ENCODE results near the gene SLC17A4. TPM values are rescaled to one million over a fixed set of nuclear protein-coding genes. Genes with fewer than 3 reads are reported as not detected.

SLC17A4 gene
- total RNA-seq, 2 donors from 2014 or later: not detected

- no peak overlapping the region for H3K9ac ChIP-seq (ENCODE audit: extremely low read depth, low read length, poor library complexity, severe bottlenecking)
- H3K4me1 Mint-ChIP-seq: peaks cover 10% of the 10 kb centered on the region
- TF ChIP-seq CTCF (conservative IDR thresholded peaks at IDR 0.05): no peak
- H3K27me3 Mint-ChIP-seq (ENCODE audit: insufficient read depth): no peaks in the 10 kb centered on the region
- no peak overlapping the region for H3K4me3 ChIP-seq (ENCODE audit: low read length)
- H3K27me3 ChIP-seq (ENCODE audit: control insufficient read depth, insufficient read depth, low read length, poor library complexity, severe bottlenecking): no peaks in the 10 kb centered on the region
- H3K27ac ChIP-seq (ENCODE audit: low read depth, low read length): no peak overlapping the region
- no peaks in the 10 kb centered on the region for H3K4me1 ChIP-seq (ENCODE audit: control insufficient read depth, insufficient read depth, low read length)
- no peaks in the 10 kb centered on the region for H3K36me3 Mint-ChIP-seq (ENCODE audit: low read depth)
- no peaks in the 10 kb centered on the region for H3K36me3 ChIP-seq (ENCODE audit: control insufficient read depth, insufficient read depth, low read length)
- 89 to 100% methylated on average over 1 to 2 of the region's 3 CpGs for WGBS, 2 experiments (ENCODE audit: insufficient coverage in 1 of 2, insufficient read length in 1 of 2)
- H3K27ac Mint-ChIP-seq: no peak overlapping the region
- DNase-seq: no peak
- no peaks in the 10 kb centered on the region for H3K9me3 Mint-ChIP-seq
- H3K4me3 Mint-ChIP-seq: no peak overlapping the region
- H3K9me3 ChIP-seq (ENCODE audit: control insufficient read depth, low read length): no peaks in the 10 kb centered on the region
These were observed 3.6 kb upstream of the SLC17A4 start for GRCh38 chr6:25750906-25751305.

GRCh38 chr6:25753079-25753478 lies 1.5 kb upstream of the SLC17A4 start:
- Mint-ChIP-seq H3K4me3 (no peak overlapping the region), H3K27me3 (ENCODE audit: insufficient read depth) (no peaks in the 10 kb centered on the region), H3K9me3 (no peaks in the 10 kb centered on the region), H3K4me1 (peaks cover 10% of the 10 kb centered on the region), H3K36me3 (ENCODE audit: low read depth) (no peaks in the 10 kb centered on the region), H3K27ac (no peak overlapping the region)
- no peak overlapping the region for H3K27ac ChIP-seq (ENCODE audit: low read depth, low read length)
- no peak overlapping the region for H3K9ac ChIP-seq (ENCODE audit: extremely low read depth, low read length, poor library complexity, severe bottlenecking)
- H3K27me3 ChIP-seq (ENCODE audit: control insufficient read depth, insufficient read depth, low read length, poor library complexity, severe bottlenecking): no peaks in the 10 kb centered on the region
- no peaks in the 10 kb centered on the region for H3K4me1 ChIP-seq (ENCODE audit: control insufficient read depth, insufficient read depth, low read length)
- DNase-seq: no peak
- TF ChIP-seq CTCF (conservative IDR thresholded peaks at IDR 0.05): no peak
- H3K4me3 ChIP-seq (ENCODE audit: low read length): no peak overlapping the region
- H3K36me3 ChIP-seq (ENCODE audit: control insufficient read depth, insufficient read depth, low read length): no peaks in the 10 kb centered on the region
- no peaks in the 10 kb centered on the region for H3K9me3 ChIP-seq (ENCODE audit: control insufficient read depth, low read length)

GRCh38 chr6:25755483-25755882 lies 941 bp downstream of the SLC17A4 start:
- Mint-ChIP-seq H3K9me3 (no peaks in the 10 kb centered on the region), H3K4me1 (no peaks in the 10 kb centered on the region), H3K36me3 (ENCODE audit: low read depth) (no peaks in the 10 kb centered on the region), H3K27me3 (ENCODE audit: insufficient read depth) (no peaks in the 10 kb centered on the region), H3K4me3 (no peak overlapping the region), H3K27ac (no peak overlapping the region)
- H3K36me3 ChIP-seq (ENCODE audit: control insufficient read depth, insufficient read depth, low read length): no peaks in the 10 kb centered on the region
- no peak overlapping the region for H3K9ac ChIP-seq (ENCODE audit: extremely low read depth, low read length, poor library complexity, severe bottlenecking)
- H3K4me1 ChIP-seq (ENCODE audit: control insufficient read depth, insufficient read depth, low read length): no peaks in the 10 kb centered on the region
- no peaks in the 10 kb centered on the region for H3K27me3 ChIP-seq (ENCODE audit: control insufficient read depth, insufficient read depth, low read length, poor library complexity, severe bottlenecking)
- 98 to 100% methylated on average over 1 of the region's 1 CpG for WGBS, 2 experiments (ENCODE audit: insufficient coverage in 1 of 2, insufficient read length in 1 of 2)
- H3K27ac ChIP-seq (ENCODE audit: low read depth, low read length): no peak overlapping the region
- H3K9me3 ChIP-seq (ENCODE audit: control insufficient read depth, low read length): no peaks in the 10 kb centered on the region
- TF ChIP-seq CTCF (conservative IDR thresholded peaks at IDR 0.05): no peak
- H3K4me3 ChIP-seq (ENCODE audit: low read length): no peak overlapping the region
- DNase-seq: no peak
